GM18870 (cell line): Measurements from ENCODE around the gene COLEC12.

ENCODE experiments used
- ATAC-seq: cut with Tn5 transposase; IDR thresholded peaks from one replicate; pipeline ENCODE4 v1.9.1; 2021; ENCODE audit warnings: moderate library complexity; ENCODE audit not compliant: unreplicated experiment

COLEC12 gene

GRCh38 chr18:364256-364826 is 136.2 kb downstream of the COLEC12 start:
- no peak for ATAC-seq

- ATAC-seq, result no peak
Measured at GRCh38 chr18:363301-364085, 137.0 kb downstream of the COLEC12 start.

DNA sequence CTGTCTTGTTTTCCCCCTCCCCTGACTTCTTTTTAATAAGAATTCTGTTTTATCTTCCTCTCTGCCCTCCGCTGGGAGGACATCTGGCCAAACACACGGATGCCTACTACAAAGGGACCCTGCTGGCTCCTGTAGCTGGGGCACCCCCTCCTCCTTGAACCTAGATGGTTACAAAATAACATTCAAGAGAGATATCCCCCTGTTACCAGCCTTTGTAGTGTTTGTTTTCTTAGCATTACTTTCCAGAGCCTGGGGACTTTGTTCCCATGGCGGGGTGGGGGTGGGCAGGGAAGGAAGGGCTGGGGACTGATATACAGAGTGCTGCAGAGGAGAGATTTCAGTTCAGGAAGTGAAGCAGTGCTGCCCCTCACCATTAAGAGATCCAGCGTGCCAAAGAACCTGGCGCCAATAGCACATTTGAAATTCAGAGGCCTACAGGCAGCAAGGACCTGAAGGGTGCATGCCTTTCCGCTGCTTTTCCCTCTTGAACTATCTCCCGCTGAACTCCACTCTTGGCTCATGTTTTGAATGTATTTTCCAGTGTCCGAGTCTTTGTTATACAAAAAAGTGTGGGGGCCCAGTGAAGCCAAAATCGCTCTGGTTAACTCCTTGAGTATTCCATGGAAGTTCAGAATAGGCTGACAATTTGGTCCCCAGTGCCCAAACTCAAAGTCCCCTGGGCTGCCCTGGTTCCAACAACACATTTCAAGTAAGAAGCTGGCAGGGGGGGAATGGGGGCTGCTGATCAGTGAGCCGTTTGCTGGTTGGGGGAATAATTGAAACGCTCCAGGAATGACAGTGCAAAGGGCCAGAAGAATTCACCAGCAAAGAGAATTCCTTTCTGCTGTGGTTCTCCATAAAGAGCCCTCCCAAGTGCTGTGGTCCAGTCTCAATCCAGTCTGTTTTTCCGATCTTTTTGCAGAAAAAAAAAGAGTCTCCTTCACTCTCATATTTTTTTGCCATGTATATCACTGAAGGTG is 137.9 kb downstream of the COLEC12 start:
- no peak for ATAC-seq

DNA sequence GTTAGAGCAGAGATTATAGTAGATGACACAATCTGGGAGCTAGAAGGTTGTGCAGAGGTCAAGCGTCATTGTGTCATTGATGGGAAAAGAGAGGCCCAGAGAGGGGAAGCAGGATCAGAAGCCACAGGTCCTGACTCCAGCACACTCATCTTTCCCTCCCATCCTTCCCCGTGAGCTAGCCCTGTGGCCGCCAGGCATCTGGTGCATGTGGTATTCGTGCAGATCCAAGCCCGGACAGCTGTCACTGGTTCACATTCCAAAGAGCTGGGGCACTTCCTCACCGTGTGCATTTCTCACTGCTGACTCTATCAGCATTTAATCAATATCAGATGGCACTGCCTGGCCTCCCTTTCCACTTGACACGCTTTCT is 138.6 kb downstream of the COLEC12 start:
- no peak for ATAC-seq

DNA sequence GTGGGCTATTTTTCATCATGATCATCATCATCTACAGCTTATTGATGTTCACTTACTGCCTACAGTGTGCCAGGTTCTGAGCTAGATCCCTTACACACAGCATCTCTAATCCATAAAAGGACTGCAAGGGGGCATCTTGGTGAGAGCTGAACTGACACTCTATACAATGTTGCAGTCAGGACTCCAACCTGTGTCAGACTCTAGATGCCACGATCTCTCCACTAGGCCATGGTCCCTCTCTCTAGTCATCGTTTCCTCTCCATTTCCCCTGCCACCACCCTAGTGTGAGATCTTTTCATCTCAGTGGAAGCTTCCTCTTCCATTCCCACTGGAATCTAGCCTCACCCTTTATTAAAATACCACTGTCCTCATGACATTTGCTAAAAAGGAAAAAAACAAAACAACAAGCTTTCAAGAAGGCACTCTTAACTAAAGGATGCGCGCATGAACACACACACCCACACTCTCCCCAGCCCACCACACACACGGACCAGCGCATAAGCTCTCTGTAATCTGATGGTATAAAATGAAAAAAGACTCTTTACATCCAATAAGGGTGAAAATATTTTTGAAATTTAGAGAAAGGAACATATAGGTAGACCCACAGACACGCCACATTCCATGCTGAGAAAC is 139.3 kb downstream of the COLEC12 start:
- no peak for ATAC-seq

DNA sequence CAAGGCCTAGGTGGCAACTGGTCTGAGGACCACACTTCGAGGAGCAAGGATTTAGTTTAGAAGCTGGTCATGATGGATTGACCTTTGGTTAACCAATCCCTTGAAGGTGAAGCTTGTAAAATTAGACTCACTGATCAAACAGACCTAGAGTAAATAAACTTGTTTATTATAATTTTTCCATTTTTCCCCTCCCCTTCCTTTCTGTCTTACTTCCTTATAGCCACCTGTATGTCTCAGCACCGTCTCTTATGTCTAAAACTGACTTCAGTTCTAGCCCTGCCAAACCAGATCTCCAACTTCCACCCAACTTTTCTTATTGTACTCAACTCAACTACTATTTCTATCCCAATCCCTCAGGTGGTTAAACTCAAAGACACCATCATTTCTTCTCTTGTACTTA is 139.8 kb downstream of the COLEC12 start:
- ATAC-seq, result no peak

GRCh38 chr18:356778-357177 is 143.7 kb downstream of the COLEC12 start:
- ATAC-seq, result no peak

DNA sequence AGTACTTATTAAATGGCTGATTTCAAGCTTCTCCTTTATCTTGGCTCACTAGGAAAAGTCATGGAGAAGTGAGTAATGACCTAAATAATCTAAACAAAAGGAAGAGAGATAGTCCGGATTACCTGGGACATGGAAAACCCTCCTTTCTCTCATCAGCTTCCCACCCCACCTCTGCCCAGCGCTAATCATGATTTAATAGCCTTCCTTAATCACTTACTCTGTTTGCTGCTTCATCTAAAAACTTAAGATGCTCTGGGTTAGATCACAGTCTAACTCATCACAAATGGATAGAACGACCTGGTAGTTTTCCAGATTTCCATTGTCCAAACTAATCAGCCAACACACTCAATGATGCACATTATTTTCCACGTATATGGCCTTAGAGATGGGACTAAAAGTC is 144.8 kb downstream of the COLEC12 start:
- no peak for ATAC-seq

GRCh38 chr18:354471-354870 is 146.0 kb downstream of the COLEC12 start:
- ATAC-seq, result no peak

GRCh38 chr18:354003-354402 is 146.5 kb downstream of the COLEC12 start:
- no peak for ATAC-seq

- no peak for ATAC-seq
Measured at GRCh38 chr18:352438-352837, 148.1 kb downstream of the COLEC12 start.

- ATAC-seq, result no peak
Measured at GRCh38 chr18:350953-351572, 149.4 kb downstream of the COLEC12 start.

- ATAC-seq, result no peak
Measured at GRCh38 chr18:346600-346999, 153.9 kb downstream of the COLEC12 start.

GRCh38 chr18:341102-341501 is 159.4 kb downstream of the COLEC12 start:
- ATAC-seq, result no peak

GRCh38 chr18:340044-340443 is 160.5 kb downstream of the COLEC12 start:
- no peak for ATAC-seq

DNA sequence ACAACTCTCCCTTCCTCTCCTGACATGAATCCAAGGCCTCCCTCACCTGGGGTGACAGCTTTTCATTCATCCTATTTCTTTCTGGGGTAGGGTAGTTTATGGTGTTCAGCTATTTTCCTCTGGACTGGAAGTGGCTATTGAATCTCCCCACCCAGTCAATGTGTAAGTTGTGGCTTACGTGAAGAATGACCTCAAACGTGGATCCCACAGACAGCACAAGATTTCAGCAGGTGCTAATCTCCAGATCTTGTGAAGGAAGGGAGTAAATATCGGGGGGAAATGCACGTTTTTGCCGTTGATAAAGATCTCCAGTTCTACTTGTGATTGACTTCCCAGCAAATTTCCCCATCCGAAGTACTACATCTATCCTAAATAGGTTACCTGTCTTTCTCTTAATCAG is 161.3 kb downstream of the COLEC12 start:
- no peak for ATAC-seq

GRCh38 chr18:336713-337112 is 163.8 kb downstream of the COLEC12 start:
- ATAC-seq, result no peak

DNA sequence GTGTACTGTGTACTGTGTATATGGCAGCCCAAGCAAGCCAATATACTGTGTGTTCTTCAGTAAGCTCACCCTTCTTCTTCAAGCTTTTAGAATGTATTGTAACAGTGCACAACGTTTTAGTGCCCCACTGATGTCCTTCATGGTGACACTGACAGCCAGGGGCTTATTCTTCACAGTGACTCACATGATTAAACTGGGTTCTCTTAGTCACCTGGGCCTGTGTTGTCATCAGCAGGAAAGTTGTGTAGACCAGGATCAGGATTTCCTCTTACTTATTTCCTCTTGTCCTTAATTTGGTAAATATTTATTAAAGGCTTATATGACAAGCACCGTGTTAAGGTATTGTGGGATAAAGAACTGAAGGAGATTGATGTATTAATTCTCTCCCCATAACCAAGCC is 164.8 kb downstream of the COLEC12 start:
- no peak for ATAC-seq

DNA sequence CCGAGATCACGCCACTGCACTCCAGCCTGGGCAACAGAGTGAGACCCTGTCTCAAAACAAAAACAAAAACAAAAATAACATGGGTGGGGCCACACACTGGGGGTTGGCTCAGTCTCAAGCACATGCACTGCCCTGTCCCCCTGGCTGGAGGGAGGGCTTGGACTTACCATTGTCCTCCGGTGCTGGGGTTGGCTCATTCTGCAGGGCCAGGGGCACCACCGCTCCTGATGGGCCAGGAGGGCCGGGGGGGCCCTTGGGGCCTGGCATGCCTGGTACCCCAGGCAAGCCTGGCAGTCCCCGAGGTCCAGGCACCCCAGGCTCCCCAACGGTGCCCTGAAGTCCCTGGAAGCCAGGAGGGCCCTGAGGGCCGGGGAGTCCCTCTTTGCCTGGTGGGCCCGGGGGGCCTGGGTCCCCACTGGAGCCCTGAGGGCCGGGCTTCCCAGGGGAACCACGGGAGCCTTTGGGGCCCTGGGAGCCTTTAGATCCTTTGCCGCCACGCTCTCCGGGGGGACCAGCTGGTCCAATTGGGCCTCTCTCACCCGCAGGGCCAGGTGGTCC is 165.8 kb downstream of the COLEC12 start:
- ATAC-seq, result no peak

GRCh38 chr18:332721-333510 is 167.6 kb downstream of the COLEC12 start:
- ATAC-seq, result no peak
